C4-2B (cell line): ENCODE results near the gene AFF3.

Experiments used
- H3K27ac ChIP-seq: fragments of 450-650 bp; 2 replicates; pipeline ENCODE4 v1.5.1; 2017
- ZFX ChIP-seq: fragments of 450-650 bp; IDR thresholded peaks from 2 replicates; pipeline ENCODE4 v1.6.1; 2017
- TF ChIP-seq, protein P1 (sequence below): fragments of 450-650 bp; conservative IDR thresholded peaks from 2 replicates; pipeline ENCODE4 v1.5.1; 2017; ENCODE audit warnings: mild to moderate bottlenecking

The AFF3 gene

DNA sequence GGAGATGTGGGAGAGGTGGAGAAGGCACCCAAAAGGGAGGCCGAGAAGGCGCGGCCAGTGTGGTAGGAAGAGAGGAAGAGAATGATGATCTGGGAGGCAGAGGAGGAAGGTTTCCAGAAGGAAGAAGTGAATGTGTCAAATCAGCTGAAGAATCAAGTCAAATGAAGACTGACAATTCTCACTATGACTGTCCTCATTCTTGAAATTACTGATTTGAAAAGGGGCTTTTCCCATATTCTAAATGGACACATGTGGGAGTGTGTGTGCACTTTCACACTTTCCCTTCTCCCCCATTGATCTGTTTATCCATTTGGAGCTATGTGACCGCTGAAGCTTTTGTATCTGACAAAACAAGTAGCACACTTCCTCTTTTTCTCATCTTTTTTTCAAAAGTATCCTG is 6.1 kb downstream of the AFF3 start:
- H3K27ac ChIP-seq = no peak overlapping the region
- TF ChIP-seq, protein P1, sequence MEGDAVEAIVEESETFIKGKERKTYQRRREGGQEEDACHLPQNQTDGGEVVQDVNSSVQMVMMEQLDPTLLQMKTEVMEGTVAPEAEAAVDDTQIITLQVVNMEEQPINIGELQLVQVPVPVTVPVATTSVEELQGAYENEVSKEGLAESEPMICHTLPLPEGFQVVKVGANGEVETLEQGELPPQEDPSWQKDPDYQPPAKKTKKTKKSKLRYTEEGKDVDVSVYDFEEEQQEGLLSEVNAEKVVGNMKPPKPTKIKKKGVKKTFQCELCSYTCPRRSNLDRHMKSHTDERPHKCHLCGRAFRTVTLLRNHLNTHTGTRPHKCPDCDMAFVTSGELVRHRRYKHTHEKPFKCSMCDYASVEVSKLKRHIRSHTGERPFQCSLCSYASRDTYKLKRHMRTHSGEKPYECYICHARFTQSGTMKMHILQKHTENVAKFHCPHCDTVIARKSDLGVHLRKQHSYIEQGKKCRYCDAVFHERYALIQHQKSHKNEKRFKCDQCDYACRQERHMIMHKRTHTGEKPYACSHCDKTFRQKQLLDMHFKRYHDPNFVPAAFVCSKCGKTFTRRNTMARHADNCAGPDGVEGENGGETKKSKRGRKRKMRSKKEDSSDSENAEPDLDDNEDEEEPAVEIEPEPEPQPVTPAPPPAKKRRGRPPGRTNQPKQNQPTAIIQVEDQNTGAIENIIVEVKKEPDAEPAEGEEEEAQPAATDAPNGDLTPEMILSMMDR = no peak
- TF ChIP-seq ZFX = no peak

DNA sequence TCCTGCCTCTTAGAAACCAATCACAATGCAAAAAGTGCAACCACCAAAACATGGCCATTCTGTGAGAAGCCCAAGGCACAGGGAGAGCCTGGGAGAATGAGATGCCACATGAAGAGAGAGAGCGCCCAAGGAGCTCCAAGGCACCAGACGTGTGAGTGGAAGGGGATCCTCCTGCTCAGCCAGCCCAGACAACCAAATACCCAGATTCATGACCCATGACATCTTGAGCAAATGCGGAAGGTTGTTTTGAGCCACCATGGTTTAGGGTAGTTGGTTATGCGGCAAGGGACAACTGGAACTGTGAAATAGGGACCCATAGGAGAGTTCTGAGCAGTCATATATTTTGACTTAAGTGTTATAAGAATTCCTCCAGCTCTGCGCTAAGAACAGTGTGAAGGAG is 7.0 kb downstream of the AFF3 start:
- no peak overlapping the region for H3K27ac ChIP-seq
- no peak for TF ChIP-seq ZFX
- TF ChIP-seq, protein P1 = no peak

DNA sequence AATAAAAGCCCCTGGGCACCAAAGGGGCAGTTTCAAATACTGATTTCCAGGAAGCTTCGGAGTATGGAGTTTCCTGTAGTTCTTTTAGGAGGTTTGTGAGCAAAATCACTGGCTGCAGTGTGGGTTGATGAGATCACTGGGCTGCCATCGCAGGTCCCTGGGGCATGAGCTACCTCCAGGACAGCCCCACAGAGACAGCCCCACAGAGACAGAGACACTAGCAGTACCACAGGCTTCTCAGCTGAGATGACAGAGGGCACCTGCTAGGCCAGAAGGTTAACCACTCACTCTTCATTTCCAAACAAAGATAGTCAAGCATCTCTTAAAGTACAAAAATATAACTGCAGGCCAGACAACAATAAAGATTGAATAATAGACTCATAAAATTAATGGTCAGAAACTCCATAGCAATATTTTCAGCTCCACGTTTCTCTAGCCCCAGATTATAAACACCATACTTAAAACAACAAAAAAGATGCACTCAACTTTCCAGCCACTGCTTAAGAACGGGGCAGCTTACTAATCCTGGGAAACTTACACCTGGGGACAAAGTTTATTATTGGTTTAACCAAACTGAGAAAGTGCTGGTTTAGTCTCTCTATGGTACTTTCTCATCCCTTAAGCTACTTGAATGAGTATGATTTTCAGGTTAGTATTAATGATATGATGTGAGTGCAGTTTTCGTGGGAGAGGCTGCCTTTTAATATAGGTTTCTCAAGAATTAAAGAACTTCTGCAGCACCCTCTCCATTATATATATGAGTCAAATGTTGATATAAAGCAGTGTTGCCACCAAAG is 11.6 kb downstream of the AFF3 start:
- TF ChIP-seq ZFX = no peak
- TF ChIP-seq, protein P1 = no peak
- no peak overlapping the region for H3K27ac ChIP-seq

DNA sequence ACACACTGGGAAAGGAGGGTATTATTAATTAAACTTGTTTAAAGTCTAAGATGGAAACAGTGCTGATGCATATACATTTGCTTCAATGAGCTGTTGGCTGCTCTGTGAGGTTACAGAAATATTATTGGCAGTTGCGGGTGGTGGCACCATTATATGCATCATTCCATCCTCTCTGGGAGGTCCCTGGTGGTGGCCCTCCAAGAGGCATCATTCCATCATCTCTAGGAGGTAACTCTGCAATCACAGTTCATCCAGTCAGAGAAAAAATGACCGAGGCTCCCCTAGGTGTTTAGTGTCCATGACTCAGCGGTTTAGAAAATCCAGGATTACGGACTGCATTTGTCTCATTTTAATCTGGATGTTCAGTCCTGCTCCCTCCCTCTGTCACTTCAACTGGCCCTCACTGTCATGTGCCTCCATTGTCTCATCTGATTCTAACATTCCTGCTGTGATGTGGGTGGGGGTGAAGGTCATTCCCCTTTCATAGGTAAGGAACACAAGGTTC is 15.4 kb downstream of the AFF3 start:
- no peak overlapping the region for H3K27ac ChIP-seq

DNA sequence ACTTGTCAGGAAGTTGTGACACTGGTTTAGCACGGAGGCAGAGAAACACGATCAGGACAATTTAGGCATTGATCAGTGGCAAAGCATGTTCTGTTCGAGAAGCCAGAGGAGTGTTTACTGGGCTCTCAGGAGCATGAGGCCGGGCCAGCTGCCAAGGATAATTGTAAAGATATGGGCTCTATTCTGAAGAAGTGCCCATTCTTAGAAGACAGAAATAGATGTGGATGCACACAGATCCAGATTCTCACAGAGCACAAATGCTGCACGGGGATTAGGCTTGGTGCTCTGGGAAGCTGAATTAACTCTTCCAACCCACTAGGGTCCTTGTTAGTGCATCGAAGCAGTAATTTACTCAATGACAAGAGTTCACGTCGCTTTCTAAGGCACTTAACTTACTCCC is 16.2 kb downstream of the AFF3 start:
- H3K27ac ChIP-seq = peak overlapping the region; percentile 23; the same call in 1 of the 2 replicates
- no peak for TF ChIP-seq ZFX
- TF ChIP-seq, protein P1 = no peak

More for the DNA sequence above, 15.4 kb downstream of the AFF3 start:
- TF ChIP-seq, protein P1 = no peak
- TF ChIP-seq ZFX = no peak

DNA sequence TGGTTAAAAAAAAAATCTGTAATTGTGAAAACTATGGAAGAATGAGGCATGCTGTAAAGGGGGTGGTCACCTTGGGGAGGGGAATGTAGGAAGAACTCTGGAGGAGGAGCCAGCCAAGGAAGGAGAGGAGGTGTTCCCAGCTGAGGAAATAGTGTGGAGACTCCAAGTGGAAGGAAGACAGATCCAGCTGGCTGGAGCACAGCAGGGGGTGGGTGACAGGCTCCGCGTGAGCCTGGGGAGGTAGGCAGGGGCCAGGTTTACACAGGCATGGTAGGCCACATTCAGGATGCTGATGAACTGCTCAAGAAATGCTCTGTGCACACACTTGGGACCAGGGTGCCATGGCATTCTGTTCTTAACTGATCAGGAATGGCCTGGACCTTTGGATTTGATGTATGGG is 16.8 kb downstream of the AFF3 start:
- peak overlapping the region; percentile 23 for H3K27ac ChIP-seq
- TF ChIP-seq, protein P1 = no peak
- TF ChIP-seq ZFX = no peak

DNA sequence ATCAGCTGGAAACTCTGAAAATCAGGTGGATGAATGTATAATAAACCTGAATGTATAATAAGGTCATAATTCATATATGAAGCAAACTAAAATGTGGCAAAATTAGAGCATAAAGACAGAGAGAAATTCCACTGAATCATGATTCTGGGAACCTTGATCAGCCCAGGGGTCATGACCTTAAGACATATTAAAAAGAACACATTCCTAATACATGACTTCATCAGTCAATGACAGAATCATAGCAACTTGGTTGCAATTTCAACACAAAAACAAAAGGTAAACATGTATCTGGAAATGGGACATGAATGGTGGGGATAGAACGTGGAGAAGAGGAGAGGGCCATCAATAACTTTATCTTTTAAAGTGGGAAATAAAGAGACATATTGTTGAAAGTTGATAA is 17.6 kb downstream of the AFF3 start:
- TF ChIP-seq ZFX = no peak
- TF ChIP-seq, protein P1 = no peak
- no peak overlapping the region for H3K27ac ChIP-seq
